Bronchus fibroblast of lung (primary cell): ENCODE data around the gene TMEM165. TPM values are rescaled to one million over a fixed set of nuclear protein-coding genes. Genes with fewer than 3 reads are reported as not detected.

Source experiments
- total RNA-seq: library from RNA; depleted of rRNA; stranded (reverse); fragments of >200 nt; gene quantifications from 2 replicates; pipeline ENCODE4 v1.2.3, GENCODE V29; 2015

Gene TMEM165
- 120 and 121 TPM in 2 replicates for total RNA-seq

GRCh38 chr4:55395529-55396307 lies at the start of gene TMEM165:
Gene TMEM165, plus strand, starts transcription at chr4:55395957. Its CDS starts 233 bp downstream, at chr4:55396190.

GRCh38 chr4:55345980-55346850 lies 49.5 kb upstream of the TMEM165 start, which contains the start of gene SRD5A3:
Gene SRD5A3, plus strand, starts transcription at chr4:55346242. Its CDS starts 95 bp downstream, at chr4:55346337.

Other genes starting within 250 kb of the TMEM165 start
- gene SRD5A3, start 49.7 kb upstream of the TMEM165 start, total RNA-seq: 11.0 and 11.8 TPM in 2 replicates
- 11.7 and 14.1 TPM in 2 replicates for gene CLOCK, start 151.0 kb downstream of the TMEM165 start, total RNA-seq
- gene PDCL2, start 196.3 kb downstream of the TMEM165 start, total RNA-seq: not detected in 2 replicates
- gene NMU, start 240.3 kb downstream of the TMEM165 start, total RNA-seq: 2.5 and 3.5 TPM in 2 replicates